Keratinocyte (primary cell): ENCODE data around the gene MTERF4. TPM values are rescaled to one million over a fixed set of nuclear protein-coding genes. Genes with fewer than 3 reads are reported as not detected.

Source experiments
- DNase-seq: peaks from one replicate; pipeline ENCODE4 v3.0.0-alpha.2; 2011; ENCODE audit warnings: low read depth, missing footprints, low spot score
- FAIRE-seq: peaks from 2 replicates; lab custom pipeline; 2011; peaks lifted over from hg19 to GRCh38; lab: Jason Lieb, UNC
- H2AFZ ChIP-seq: 2 replicates; pipeline ENCODE4 v1.6.0; 2012; ENCODE audit warnings: low read length, control low read depth, inconsistent platforms; ENCODE audit not compliant: control insufficient read depth
- H3K27ac ChIP-seq: 2 replicates; pipeline ENCODE4 v1.5.1; 2011; ENCODE audit warnings: low read length; ENCODE audit not compliant: control insufficient read depth, insufficient read depth
- H3K27me3 ChIP-seq: 3 replicates; pipeline ENCODE4 v1.6.0; 2011; ENCODE audit warnings: low read length; ENCODE audit not compliant: control insufficient read depth, insufficient read depth; ENCODE audit errors: extremely low read depth
- H3K36me3 ChIP-seq, 2 experiments: 2 replicates in 1 of 2; 3 replicates in 1 of 2; pipeline ENCODE4 v1.5.1; 2011; ENCODE audit warnings: low read length in 2 of 2, mild to moderate bottlenecking in 1 of 2; ENCODE audit not compliant: control insufficient read depth in 2 of 2, insufficient read depth in 2 of 2; ENCODE audit errors: extremely low read depth in 1 of 2
- H3K4me1 ChIP-seq: 3 replicates; pipeline ENCODE4 v1.5.1; 2011; ENCODE audit warnings: low read length; ENCODE audit not compliant: control insufficient read depth, insufficient read depth; ENCODE audit errors: extremely low read depth
- H3K4me2 ChIP-seq: 3 replicates; pipeline ENCODE4 v1.6.0; 2011; ENCODE audit warnings: low read depth, low read length; ENCODE audit not compliant: control insufficient read depth, insufficient read depth; ENCODE audit errors: extremely low read depth
- H3K4me3 ChIP-seq, 3 experiments: fragments of 200-600 bp in 1 of 3; sonication (generic) in 1 of 3; 2 replicates in 2 of 3; 3 replicates in 1 of 3; pipeline ENCODE4 v1.5.1; 2011 to 2016; ENCODE audit warnings: low read length in 3 of 3, mild to moderate bottlenecking in 3 of 3, control low read depth in 2 of 3, inconsistent platforms in 1 of 3, low read depth in 1 of 3, mixed read lengths in 1 of 3, mixed run types in 1 of 3, moderate library complexity in 1 of 3; ENCODE audit not compliant: control insufficient read depth in 2 of 3, insufficient read depth in 2 of 3; ENCODE audit errors: extremely low read depth in 1 of 3
- H3K79me2 ChIP-seq: 2 replicates; pipeline ENCODE4 v1.6.0; 2012; ENCODE audit warnings: low read length; ENCODE audit not compliant: control insufficient read depth, insufficient read depth
- H3K9ac ChIP-seq: 3 replicates; pipeline ENCODE4 v1.6.0; 2011; ENCODE audit warnings: low read length; ENCODE audit not compliant: control insufficient read depth, insufficient read depth; ENCODE audit errors: extremely low read depth
- H3K9me1 ChIP-seq: 3 replicates; pipeline ENCODE4 v1.6.0; 2011; ENCODE audit warnings: low read length; ENCODE audit not compliant: control insufficient read depth, insufficient read depth; ENCODE audit errors: extremely low read depth
- H3K9me3 ChIP-seq: 2 replicates; pipeline ENCODE4 v1.5.1; 2012; ENCODE audit warnings: low read depth, low read length; ENCODE audit not compliant: control insufficient read depth
- H4K20me1 ChIP-seq: 3 replicates; pipeline ENCODE4 v1.6.0; 2011; ENCODE audit warnings: low read length; ENCODE audit not compliant: control insufficient read depth, insufficient read depth; ENCODE audit errors: extremely low read depth
- CTCF ChIP-seq, 3 experiments: IDR thresholded peaks in 1 of 3; conservative IDR thresholded peaks in 1 of 3; optimal IDR thresholded peaks in 1 of 3; 2 replicates in 2 of 3; 3 replicates in 1 of 3; pipeline versions ENCODE3 to v1.5.1; 2011; ENCODE audit warnings: low read length in 3 of 3, mild to moderate bottlenecking in 3 of 3, moderate library complexity in 2 of 3, control low read depth in 1 of 3, inconsistent platforms in 1 of 3; ENCODE audit not compliant: insufficient read depth in 2 of 3; ENCODE audit errors: extremely low read depth in 1 of 3
- EZH2 ChIP-seq: IDR thresholded peaks from one replicate; pipeline ENCODE4 v1.6.1; 2012; ENCODE audit warnings: inconsistent platforms, mild to moderate bottlenecking, low read length, moderate library complexity
- dilution Hi-C: fragments of 300-500 bp; cut with MboI; formaldehyde crosslinking; loops from one replicate; pipeline ENCODE4 v1.7.0; 2020; ENCODE audit warnings: low sequenced_read_pairs; ENCODE audit not compliant: extremely low pct_ligation_motif_present
- polyA plus RNA-seq, 5 experiments: library from polyadenylated mRNA; depleted of rRNA in 3 of 5; stranded (reverse) in 3 of 5; stranded (forward) in 1 of 5; unstranded in 1 of 5; fragments of >200 nt; gene quantifications; 1 replicate in 1 of 5; 2 replicates in 3 of 5; 3 replicates in 1 of 5; pipeline versions ENCODE4 v1.2.1 to v1.2.3, GENCODE V29; 2011 to 2012; ENCODE audit warnings: missing spikeins in 2 of 5, low read depth in 1 of 5, low replicate concordance in 1 of 5

MTERF4 gene
- polyA plus RNA-seq, 1 donor (not counting 4 experiments of a cell fraction or from before 2014, with no cell fraction given), result 28.5 TPM

GRCh38 chr2:241071677-241072111 is 30.4 kb downstream of the MTERF4 start:
- dilution Hi-C loops, result no loop called here
- Histone ChIP-seq H3K27me3 (peaks cover 7% of the 10 kb centered on the region), H4K20me1 (no peaks in the 10 kb centered on the region), H3K4me2 (no peak overlapping the region), H3K9me3 (no peaks in the 10 kb centered on the region), H3K36me3 (peaks cover 0 to 2% of the 10 kb centered on the region in 2 experiments), H3K79me2 (no peaks in the 10 kb centered on the region), H3K27ac (no peak overlapping the region), H2AFZ (no peak overlapping the region), H3K9ac (no peak overlapping the region), H3K4me1 (no peaks in the 10 kb centered on the region), H3K4me3 (no peak overlapping the region), H3K9me1 (no peaks in the 10 kb centered on the region)
- FAIRE-seq (no peak), DNase-seq (no peak)
- TF ChIP-seq CTCF (optimal IDR thresholded peaks at IDR 0.05 in 1 of 3, IDR thresholded peaks at IDR 0.05 in 1 of 3, conservative IDR thresholded peaks at IDR 0.05 in 1 of 3; ENCODE audit: extremely low read depth in 1 of 3, insufficient read depth in 2 of 3, low read length in 3 of 3) (no peak), EZH2 (no peak)

GRCh38 chr2:241070811-241071676 is 31.0 kb downstream of the MTERF4 start:
- Histone ChIP-seq H3K4me3 (no peak overlapping the region), H4K20me1 (no peaks in the 10 kb centered on the region), H3K27me3 (peaks cover 7% of the 10 kb centered on the region), H3K27ac (no peak overlapping the region), H3K9me3 (no peaks in the 10 kb centered on the region), H3K9me1 (no peaks in the 10 kb centered on the region), H3K4me2 (no peak overlapping the region), H3K4me1 (no peaks in the 10 kb centered on the region), H3K36me3 (peaks cover 0 to 2% of the 10 kb centered on the region in 2 experiments), H3K9ac (no peak overlapping the region), H2AFZ (no peak overlapping the region), H3K79me2 (no peaks in the 10 kb centered on the region)
- DNase-seq, result no peak
- dilution Hi-C loops, result no loop called here
- FAIRE-seq, result no peak
- no peak for TF ChIP-seq EZH2
- no peak for TF ChIP-seq CTCF (optimal IDR thresholded peaks at IDR 0.05 in 1 of 3, IDR thresholded peaks at IDR 0.05 in 1 of 3, conservative IDR thresholded peaks at IDR 0.05 in 1 of 3; ENCODE audit: extremely low read depth in 1 of 3, insufficient read depth in 2 of 3, low read length in 3 of 3)
